ENCODE data around the gene PLCG1. TPM values are rescaled to one million over a fixed set of nuclear protein-coding genes. Genes with fewer than 3 reads are reported as not detected.

The PLCG1 gene
- total RNA-seq, 1 experiment from 2014 or later: 37.6 TPM

DNA sequence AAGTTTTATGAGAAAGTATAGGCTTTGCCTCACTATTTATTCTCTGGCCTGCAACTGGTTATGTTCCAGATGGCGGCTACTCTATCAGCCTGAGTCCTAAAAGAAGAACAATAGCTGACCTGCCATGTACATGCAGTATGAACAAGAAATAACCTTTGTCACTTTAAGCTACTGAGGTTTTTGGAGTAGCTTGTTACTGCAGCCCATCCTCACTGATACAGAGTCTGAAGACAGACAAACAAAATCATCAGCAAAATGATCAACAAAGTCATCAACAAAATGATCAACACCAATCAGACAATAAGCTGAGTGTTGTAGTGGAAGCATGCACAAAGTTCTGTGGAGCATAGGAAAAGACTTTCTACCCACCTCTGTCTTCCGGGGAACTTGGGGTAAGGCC, 82.5 kb downstream of the PLCG1 start:
- DNase-seq (ENCODE audit: low read depth): no peak
- in situ Hi-C loops (cut with HindIII; ENCODE audit: low pct_unique_long_range_greater_than_20kb, low sequenced_read_pairs): no loop called here

DNA sequence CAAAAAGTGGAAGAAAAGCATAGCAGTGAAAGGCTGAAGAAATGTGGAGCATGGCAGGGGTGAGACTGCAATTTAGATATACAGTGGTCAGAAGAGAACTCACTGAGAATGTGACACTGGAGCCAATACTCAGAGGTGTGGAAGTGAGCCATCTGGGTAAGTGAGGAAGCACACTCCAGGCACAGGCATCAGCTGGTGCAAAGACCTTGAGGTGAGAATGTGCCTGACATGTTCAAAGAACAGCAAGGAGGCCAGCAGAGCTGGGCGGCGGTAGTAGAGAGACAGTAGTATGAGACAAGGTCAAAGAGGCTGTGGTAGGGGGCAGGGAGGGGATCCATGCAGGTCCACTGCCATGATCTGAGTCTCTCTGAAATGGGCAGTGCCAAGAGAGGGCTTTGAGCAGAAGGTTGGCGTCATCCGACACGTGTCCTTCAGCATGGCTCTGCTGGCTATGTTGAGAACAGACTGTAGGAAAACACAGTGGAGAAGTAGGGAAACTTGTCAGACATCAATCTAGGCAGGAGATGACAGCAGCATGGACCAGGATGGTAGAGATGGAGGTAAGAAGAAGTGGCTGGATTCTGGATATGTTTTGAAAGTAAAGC, 84.4 kb downstream of the PLCG1 start:
- DNase-seq (ENCODE audit: low read depth): no peak
- in situ Hi-C loops (cut with HindIII; ENCODE audit: low pct_unique_long_range_greater_than_20kb, low sequenced_read_pairs): no loop called here

DNA sequence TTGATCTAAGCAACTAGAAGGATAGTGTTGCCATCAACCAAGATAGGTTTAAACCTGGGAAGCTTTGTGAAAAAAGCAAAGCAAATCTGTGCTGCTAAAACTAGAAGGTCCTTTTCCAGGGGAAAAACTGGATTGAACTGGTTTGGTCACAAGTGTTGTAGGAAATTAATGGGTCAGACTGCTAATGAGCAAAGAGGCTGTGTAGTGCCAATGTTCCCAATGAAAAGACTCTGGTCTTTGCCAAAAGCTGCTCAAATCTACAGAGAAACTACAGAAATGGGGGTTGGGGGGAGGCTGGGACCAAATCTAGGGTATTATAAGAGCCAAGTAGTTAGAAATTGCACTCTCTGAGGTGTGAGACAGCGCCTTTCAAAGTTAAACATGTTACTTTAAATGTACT, 85.0 kb downstream of the PLCG1 start:
- in situ Hi-C loops (cut with HindIII; ENCODE audit: low pct_unique_long_range_greater_than_20kb, low sequenced_read_pairs): no loop called here
- no peak for DNase-seq (ENCODE audit: low read depth)

DNA sequence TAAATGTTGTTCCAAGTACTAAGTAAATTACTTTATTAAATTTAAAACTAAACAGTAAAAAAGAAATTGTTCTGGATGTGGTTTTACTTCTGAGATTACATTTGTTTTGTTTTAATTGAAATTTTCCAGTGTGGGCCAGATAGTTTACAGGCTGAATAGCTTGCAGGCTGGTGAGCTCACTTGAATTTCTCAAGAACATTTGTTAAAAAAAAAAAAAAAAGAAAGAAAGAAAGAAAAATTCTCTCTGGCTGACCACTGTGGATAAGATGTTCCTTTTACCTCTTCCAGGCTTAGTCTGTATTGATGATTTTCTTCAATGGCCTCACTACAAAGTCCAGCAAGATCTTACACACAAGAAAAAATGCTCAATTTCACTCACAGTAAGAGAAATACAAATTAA, 85.4 kb downstream of the PLCG1 start:
- in situ Hi-C loops (cut with HindIII; ENCODE audit: low pct_unique_long_range_greater_than_20kb, low sequenced_read_pairs): no loop called here
- no peak for DNase-seq (ENCODE audit: low read depth)

DNA sequence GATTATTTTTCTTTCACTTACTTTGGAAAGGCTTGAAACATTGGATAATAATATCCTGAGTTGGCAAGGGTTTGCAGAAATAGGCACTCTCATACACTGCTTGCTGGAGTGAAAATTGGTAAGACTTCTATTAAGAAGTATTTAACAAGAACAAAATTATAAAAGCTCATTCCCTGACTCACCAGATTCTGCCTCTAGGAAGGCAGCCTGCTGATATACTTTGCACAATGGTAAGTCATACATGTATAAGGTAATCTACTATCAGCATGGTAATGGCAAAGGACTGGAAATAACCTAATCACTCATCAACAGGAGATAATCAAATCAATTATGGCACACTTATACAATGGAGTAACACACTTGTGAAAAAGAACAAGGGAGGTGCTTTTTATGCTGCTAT, 85.8 kb downstream of the PLCG1 start:
- in situ Hi-C loops (cut with HindIII; ENCODE audit: low pct_unique_long_range_greater_than_20kb, low sequenced_read_pairs): no loop called here
- no peak for DNase-seq (ENCODE audit: low read depth)

DNA sequence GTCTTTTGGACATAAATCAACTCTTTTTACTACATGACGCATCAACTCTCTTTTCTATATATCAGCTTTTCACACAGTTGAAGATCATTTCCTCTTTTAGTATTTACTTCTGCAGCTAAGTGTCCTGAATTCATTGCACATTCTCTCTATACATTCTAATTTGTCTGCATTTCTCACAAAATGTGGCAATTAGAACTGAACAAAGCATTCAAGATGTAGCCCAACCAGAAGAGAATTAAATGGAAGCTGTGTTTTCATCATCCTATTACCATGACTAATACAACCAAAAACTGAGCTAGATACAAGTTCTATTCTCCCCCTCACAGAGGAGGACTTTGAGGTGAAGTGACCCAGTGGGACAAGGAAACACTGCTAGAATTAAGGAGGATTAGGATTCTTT, 86.9 kb downstream of the PLCG1 start:
- in situ Hi-C loops (cut with HindIII; ENCODE audit: low pct_unique_long_range_greater_than_20kb, low sequenced_read_pairs): no loop called here
- no peak for DNase-seq (ENCODE audit: low read depth)

DNA sequence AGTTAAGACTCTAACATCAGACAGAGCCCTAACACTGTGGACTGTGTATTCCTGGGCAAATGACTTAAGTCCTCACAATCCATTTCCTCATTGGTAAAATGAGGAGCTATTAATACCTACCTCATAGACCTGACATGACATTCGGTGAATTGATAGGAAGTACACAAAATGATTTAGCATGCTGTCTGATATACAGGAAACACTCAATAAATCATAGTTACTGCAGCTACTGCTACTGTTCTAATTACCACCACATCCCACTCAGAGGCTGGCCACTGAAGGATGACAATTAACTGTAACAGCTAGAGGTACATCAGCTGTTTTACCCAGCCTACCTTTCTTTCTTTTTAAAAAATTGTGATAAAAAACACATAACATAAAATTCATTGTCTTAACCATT, 87.7 kb downstream of the PLCG1 start:
- in situ Hi-C loops (cut with HindIII; ENCODE audit: low pct_unique_long_range_greater_than_20kb, low sequenced_read_pairs): no loop called here

DNA sequence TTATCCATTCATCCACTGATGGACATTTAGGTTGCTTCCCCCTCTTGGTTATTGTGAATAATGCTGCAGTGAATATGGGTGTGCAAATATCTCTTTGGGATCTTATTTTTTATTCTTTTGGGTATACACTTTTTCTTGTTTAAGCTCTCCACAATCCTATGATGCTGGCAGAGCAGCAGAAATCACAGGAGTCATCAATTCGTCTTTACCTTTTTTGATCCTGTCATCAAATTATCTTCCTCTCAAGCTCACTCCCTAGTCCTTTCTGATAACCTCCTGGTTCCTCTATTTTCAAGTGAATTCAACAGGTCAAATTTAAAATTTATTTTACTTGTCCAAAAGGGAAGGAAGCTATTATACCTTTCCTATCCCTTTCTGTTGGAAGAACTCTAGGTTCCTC, 89.1 kb downstream of the PLCG1 start:
- no peak for DNase-seq (ENCODE audit: low read depth)
- in situ Hi-C loops (cut with HindIII; ENCODE audit: low pct_unique_long_range_greater_than_20kb, low sequenced_read_pairs): no loop called here

More for the DNA sequence above, 87.7 kb downstream of the PLCG1 start:
- DNase-seq (ENCODE audit: low read depth): no peak

Other genes starting within 250 kb of the PLCG1 start
- gene TOP1, start 108.7 kb upstream of the PLCG1 start, total RNA-seq (2014; rRNA removed; shearing (Covaris generic); ENCODE audit: low replicate concordance): 10.3 and 18.4 TPM in 2 replicates
- 3.5 and 5.9 TPM in 2 replicates for gene ZHX3, start 180.2 kb downstream of the PLCG1 start, total RNA-seq (2014; rRNA removed; shearing (Covaris generic); ENCODE audit: low replicate concordance)
- 7.2 and 13.9 TPM in 2 replicates for gene LPIN3, start 203.3 kb downstream of the PLCG1 start, total RNA-seq (2014; rRNA removed; shearing (Covaris generic); ENCODE audit: low replicate concordance)
- gene EMILIN3, start 229.3 kb downstream of the PLCG1 start, total RNA-seq (2014; rRNA removed; shearing (Covaris generic); ENCODE audit: low replicate concordance): not detected in 2 replicates

All from Caki2 (cell line).